Mucosa of descending colon (tissue), 3 donors: ENCODE measurements around the gene CSPG4. TPM values are rescaled to one million over a fixed set of nuclear protein-coding genes. Genes with fewer than 3 reads are reported as not detected.

ENCODE experiments used
- ATAC-seq: fragments of 200-7000 bp; cut with Tn5 transposase; one replicate; pipeline ENCODE4 v1.9.1; 2020; ENCODE audit warnings: mild to moderate bottlenecking, moderate library complexity
- DNase-seq, 3 donors: peaks; one replicate each; pipeline ENCODE4 v3.0.0-alpha.2; 2020
- H3K36me3 ChIP-seq: fragments of 200-600 bp; one replicate; pipeline ENCODE4 v1.8.0; 2021; ENCODE audit warnings: low read depth, mild to moderate bottlenecking
- H3K4me1 ChIP-seq: fragments of 200-600 bp; one replicate; pipeline ENCODE4 v1.8.0; 2021; ENCODE audit warnings: low read depth, mild to moderate bottlenecking
- H3K4me3 ChIP-seq: fragments of 200-600 bp; one replicate; pipeline ENCODE4 v1.8.0; 2021; ENCODE audit warnings: mild to moderate bottlenecking
- H3K9me3 ChIP-seq: fragments of 200-600 bp; one replicate; pipeline ENCODE4 v1.8.0; 2021; ENCODE audit warnings: mild to moderate bottlenecking
- intact Hi-C, 2 donors: fragments of 100-400 bp; cut with DNase I in 1 of 2; cut with micrococcal nuclease in 1 of 2; formaldehyde crosslinking; loops; one replicate each; pipeline versions ENCODE4 v1.11.0 to v1.11.1; 2022; cut with DNase I, micrococcal nuclease
- total RNA-seq, 3 donors: library from RNA; stranded (reverse); fragmentation: NEBNext Ultra II Directional in 2 of 3; extraction: Animal tissue kit (Norgen Biotek cat#: 25700) in 2 of 3; gene quantifications; one replicate each; pipeline versions ENCODE4 v1.2.1 to v1.2.4, GENCODE V29; 2021 to 2023
- TF ChIP-seq, protein P1 (sequence below): fragments of 200-600 bp; IDR thresholded peaks from one replicate; pipeline ENCODE4 v1.8.0; 2022; ENCODE audit warnings: antibody characterized with exemption, mild to moderate bottlenecking
- donor health status: DM: no; HTN: no; CAD: no; lungs with moderate emphysema.
- donor health status: DM: no; HTN: no; CAD: no.
- donor health status: DM: no; HTN: yes; CAD: no.

Gene CSPG4
- total RNA-seq, 3 donors from 2014 or later, result 3.0 to 86.8 (median 7.8) TPM

DNA sequence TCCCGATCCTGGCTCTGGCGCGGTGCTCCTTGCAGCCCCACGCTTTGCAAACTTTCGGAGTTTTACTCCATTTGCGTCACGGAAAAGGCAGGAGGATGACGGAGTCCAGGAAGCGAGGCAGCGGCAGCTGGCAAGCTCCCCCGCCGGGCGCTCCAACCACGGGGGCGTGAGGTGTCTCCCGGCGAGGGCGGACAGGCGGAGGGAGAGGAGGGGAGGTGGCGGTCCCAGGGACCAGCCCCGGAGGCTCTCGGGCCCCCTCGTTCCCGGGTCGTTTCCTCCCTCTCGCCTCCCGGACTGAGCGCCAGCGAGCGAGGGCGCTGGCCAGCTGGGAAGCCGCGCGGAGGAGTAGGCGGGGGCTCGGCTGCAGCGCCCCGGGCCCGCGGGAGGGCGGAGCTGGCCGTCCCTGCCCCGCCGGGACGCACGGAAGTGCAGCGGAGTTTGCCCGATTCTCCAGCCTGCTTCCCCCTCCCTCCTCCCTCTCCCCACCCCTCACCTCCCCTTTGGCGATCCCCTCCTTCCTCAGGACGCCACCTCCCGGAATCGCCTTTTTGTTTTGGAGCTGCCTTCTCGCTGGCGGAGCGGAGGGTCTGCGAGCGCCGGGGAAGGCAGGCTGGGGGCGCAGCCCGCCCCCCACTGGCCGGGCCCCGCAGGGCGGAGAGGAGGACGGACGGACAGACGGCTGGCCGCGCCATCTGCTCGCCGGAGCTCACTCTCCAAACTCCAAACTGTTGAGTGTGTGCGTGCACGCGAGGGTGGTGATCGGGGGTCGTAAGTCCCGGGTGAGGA lies 65.1 kb downstream of the CSPG4 start, which contains the start of gene SNX33:
Gene SNX33 (plus strand): TSS at position 543 of the 786 bp plus-strand sequence. CDS start 1,191 bp downstream, outside the sequence.
- peak; percentile 90 for ATAC-seq
- TF ChIP-seq, protein P1, sequence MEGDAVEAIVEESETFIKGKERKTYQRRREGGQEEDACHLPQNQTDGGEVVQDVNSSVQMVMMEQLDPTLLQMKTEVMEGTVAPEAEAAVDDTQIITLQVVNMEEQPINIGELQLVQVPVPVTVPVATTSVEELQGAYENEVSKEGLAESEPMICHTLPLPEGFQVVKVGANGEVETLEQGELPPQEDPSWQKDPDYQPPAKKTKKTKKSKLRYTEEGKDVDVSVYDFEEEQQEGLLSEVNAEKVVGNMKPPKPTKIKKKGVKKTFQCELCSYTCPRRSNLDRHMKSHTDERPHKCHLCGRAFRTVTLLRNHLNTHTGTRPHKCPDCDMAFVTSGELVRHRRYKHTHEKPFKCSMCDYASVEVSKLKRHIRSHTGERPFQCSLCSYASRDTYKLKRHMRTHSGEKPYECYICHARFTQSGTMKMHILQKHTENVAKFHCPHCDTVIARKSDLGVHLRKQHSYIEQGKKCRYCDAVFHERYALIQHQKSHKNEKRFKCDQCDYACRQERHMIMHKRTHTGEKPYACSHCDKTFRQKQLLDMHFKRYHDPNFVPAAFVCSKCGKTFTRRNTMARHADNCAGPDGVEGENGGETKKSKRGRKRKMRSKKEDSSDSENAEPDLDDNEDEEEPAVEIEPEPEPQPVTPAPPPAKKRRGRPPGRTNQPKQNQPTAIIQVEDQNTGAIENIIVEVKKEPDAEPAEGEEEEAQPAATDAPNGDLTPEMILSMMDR, result peak; percentile 37
- DNase-seq, result peak; percentile 82 to 89 (median 87)
- Histone ChIP-seq H3K36me3 (no peaks in the 10 kb centered on the region), H3K4me3 (peak within 1 kb of the TSS; percentile 50), H3K4me1 (peaks cover 39% of the 10 kb centered on the region), H3K9me3 (no peaks in the 10 kb centered on the region)
- intact Hi-C loops, result loop anchor here in 1 of 2 donors (10.0 kb wide), 1 partner anchor 193 kb away; the partner anchor contains the start of gene SIN3A

DNA sequence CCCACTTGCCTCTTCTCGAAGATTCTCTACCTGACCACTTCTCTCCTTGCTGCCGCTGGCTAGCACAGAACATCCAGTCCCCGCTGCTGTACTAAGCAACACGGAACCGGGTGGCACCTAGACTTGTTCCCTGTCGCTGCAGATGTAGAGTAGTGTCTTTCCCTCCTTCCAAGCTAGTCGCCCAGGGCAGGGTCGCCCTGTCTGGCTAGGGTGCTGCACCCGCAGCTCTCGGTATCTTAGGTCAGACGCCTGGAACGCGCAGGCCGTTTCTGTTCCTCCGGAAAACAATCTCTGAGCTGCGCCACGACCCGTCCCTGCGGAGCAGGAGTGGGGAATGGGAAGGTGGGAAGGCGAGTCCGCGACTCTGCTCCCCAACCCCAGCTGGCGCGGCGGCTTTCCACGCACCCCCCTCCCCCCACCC lies 65.7 kb downstream of the CSPG4 start:
- TF ChIP-seq, protein P1, result no peak
- DNase-seq, result peak; percentile 55 to 71 (median 57)
- H3K4me1 ChIP-seq, result peaks cover 33% of the 10 kb centered on the region
- peak overlapping the region; percentile 50 for H3K4me3 ChIP-seq
- peak; percentile 41 for ATAC-seq
- no peaks in the 10 kb centered on the region for H3K9me3 ChIP-seq
- no peaks in the 10 kb centered on the region for H3K36me3 ChIP-seq
- intact Hi-C loops, result loop anchor here in 1 of 2 donors (10.0 kb wide), 1 partner anchor 192 kb away; the partner anchor contains the start of gene SIN3A

DNA sequence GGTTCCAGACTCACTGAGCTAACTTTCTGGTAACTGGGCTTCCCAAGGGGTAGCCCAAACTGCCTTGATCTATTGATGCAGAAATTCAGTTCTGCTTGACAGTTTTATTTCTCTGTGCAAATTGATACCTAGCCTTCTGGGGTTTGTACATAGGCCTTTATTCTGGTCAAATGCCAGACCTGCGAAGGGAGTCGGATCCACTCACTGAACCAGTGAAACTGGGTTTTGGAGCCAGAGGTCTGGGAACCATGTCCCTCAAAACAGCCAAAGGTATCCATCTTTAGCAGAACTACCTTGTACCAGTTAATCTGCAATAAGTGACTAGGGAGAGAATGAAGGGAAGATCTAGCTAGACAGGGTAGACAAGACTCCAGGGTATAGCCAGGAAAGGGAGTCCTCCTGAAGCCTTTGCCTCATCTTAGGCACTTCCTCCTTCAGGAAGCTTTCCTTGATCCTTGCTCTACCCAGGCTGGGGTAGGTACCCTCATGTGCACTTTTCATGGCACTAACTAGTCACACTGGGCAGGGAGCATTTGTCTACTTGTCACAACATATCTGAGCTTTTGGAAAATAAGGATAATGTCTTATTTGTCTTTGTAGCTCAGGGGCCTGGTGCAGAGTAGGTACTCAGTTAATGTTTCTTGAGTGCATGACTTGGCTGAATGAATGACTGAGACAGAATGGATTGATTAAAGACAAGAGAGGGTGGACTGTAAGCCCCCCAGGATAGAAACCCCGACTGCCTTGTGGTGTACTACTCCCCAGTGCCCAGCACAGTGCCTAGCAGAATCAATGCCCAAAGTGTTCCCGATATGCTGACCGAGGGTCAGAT lies 66.3 kb downstream of the CSPG4 start:
- no peak for ATAC-seq
- peaks cover 28% of the 10 kb centered on the region for H3K4me1 ChIP-seq
- intact Hi-C loops, result loop anchor here in 1 of 2 donors (10.0 kb wide), 1 partner anchor 192 kb away; the partner anchor contains the start of gene SIN3A

DNA sequence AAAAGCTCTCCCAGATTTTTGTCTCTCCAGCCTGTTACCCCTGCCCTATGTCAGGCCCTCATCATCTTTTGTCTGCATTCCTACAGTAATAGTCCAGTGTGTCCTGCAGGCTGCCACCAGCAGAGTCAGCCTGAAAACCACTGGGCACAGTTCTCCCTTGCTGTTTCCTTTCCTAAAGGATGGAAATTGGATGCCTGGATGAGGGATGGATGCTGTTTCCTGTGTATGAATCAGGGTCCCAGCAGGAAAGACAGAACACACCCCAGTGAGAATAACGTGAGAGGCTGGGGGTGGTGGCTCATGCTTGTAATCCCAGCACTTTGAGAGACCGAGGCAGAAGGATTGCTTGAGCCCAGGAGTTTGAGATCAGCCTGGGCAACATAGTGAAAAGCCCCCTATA lies 68.3 kb downstream of the CSPG4 start:
- TF ChIP-seq, protein P1, result no peak
- intact Hi-C loops, result loop anchor here in 1 of 2 donors (10.0 kb wide), 1 partner anchor 190 kb away; the partner anchor contains the start of gene SIN3A
- peaks cover 17% of the 10 kb centered on the region for H3K4me1 ChIP-seq
- no peaks in the 10 kb centered on the region for H3K9me3 ChIP-seq
- DNase-seq, result no peak
- H3K36me3 ChIP-seq, result no peaks in the 10 kb centered on the region
- no peak for ATAC-seq
- no peak overlapping the region for H3K4me3 ChIP-seq

More for the DNA sequence above, 66.3 kb downstream of the CSPG4 start:
- no peak for DNase-seq
- H3K4me3 ChIP-seq, result peak overlapping the region; percentile 50
- H3K36me3 ChIP-seq, result no peaks in the 10 kb centered on the region
- TF ChIP-seq, protein P1, result no peak
- no peaks in the 10 kb centered on the region for H3K9me3 ChIP-seq

DNA sequence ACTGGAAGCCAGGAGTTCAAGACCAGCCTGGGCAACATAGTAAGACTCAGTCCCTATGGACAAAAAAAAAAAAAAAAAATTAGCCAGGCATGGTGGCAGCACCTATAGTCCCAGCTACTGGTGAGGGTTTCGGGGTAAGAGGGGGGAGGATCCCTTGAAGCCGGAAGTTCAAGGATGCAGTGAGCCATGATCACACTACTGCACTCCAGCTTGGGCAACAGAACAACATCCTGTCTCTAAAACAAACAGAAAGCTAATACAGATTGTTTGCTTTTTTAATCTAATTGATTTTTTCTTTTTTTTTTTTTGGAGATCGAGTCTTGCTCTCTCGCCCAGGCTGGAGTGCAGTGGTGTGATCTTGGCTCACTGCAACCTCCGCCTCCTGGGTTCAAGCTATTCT lies 71.0 kb downstream of the CSPG4 start:
- ATAC-seq, result no peak
- H3K4me3 ChIP-seq, result no peak overlapping the region
- H3K9me3 ChIP-seq, result no peaks in the 10 kb centered on the region
- H3K36me3 ChIP-seq, result no peaks in the 10 kb centered on the region
- H3K4me1 ChIP-seq, result peaks cover 23% of the 10 kb centered on the region
- DNase-seq, result no peak
- intact Hi-C loops, result loop anchor here in 1 of 2 donors (10.0 kb wide), 1 partner anchor 187 kb away; the partner anchor contains the start of gene SIN3A
- TF ChIP-seq, protein P1, result no peak
